SIG-M5 treated with dmso at 0.1 percent for 504 hours (cell line): ENCODE data around the gene GTF2A1L.

Experiments used
- DNase-seq: peaks from one replicate; lab custom pipeline; 2025; ENCODE audit not compliant: unreplicated experiment; lab: John Stamatoyannopoulos, UW

Gene GTF2A1L

GRCh38 chr2:48728840-48729239 is 111.2 kb downstream of the GTF2A1L start:
- DNase-seq = no peak
